ENCODE results near the gene ADGRV1.

GRCh38 chr5:91200692-91201091 is 642.1 kb downstream of the ADGRV1 start:
- no peak for TF ChIP-seq GATA2 (IDR thresholded peaks at IDR 0.05; ENCODE audit: low read depth, low read length)
- TF ChIP-seq GATA3 (IDR thresholded peaks at IDR 0.05; ENCODE audit: low read depth, low read length), result no peak
